H1 (cell line): ENCODE results near the gene MIA2. TPM values are rescaled to one million over a fixed set of nuclear protein-coding genes. Genes with fewer than 3 reads are reported as not detected.

ENCODE experiments used
- CTCF ChIA-PET: fragments of 300-600 bp; sonication (Branson Sonifier 250); formaldehyde crosslinking; loops from one replicate; lab custom pipeline; 2021; ENCODE audit not compliant: partially characterized antibody; lab: Charles Lee
- POLR2A ChIA-PET: fragments of 300-600 bp; sonication (Branson Sonifier 250); formaldehyde crosslinking; loops from one replicate; lab custom pipeline; 2021; ENCODE audit warnings: inconsistent platforms; ENCODE audit not compliant: partially characterized antibody; lab: Charles Lee
- DNase-seq, 2 experiments: peaks; one replicate each; pipeline versions ENCODE4 v3.0.0 to v3.0.0-alpha.2; 2010 to 2022; ENCODE audit warnings: low spot score in 2 of 2, low read depth in 1 of 2, mixed read lengths in 1 of 2
- FAIRE-seq: peaks from 2 replicates; lab custom pipeline; 2011; peaks lifted over from hg19 to GRCh38; lab: Jason Lieb, UNC
- H2AFZ ChIP-seq: 2 replicates; pipeline ENCODE4 v1.8.1; 2012; ENCODE audit warnings: low read length, inconsistent platforms
- H2AK5ac ChIP-seq: 2 replicates; pipeline ENCODE4 v1.6.1; 2013; ENCODE audit warnings: low read depth, low read length
- H2BK120ac ChIP-seq: replicated peaks from 2 replicates; pipeline ENCODE3; 2013; ENCODE audit warnings: low read depth, low read length, inconsistent platforms
- H2BK12ac ChIP-seq: 2 replicates; pipeline ENCODE4 v1.6.1; 2013; ENCODE audit warnings: low read depth, low read length
- H2BK15ac ChIP-seq: 2 replicates; pipeline ENCODE4 v1.6.1; 2013; ENCODE audit warnings: low read length
- H2BK20ac ChIP-seq: 2 replicates; pipeline ENCODE4 v1.6.1; 2013; ENCODE audit warnings: low read length
- H2BK5ac ChIP-seq: 2 replicates; pipeline ENCODE4 v1.6.1; 2013; ENCODE audit warnings: low read depth, low read length
- H3K14ac ChIP-seq: 2 replicates; pipeline ENCODE4 v1.6.1; 2013; ENCODE audit warnings: inconsistent platforms; ENCODE audit not compliant: insufficient read length
- H3K18ac ChIP-seq: 2 replicates; pipeline ENCODE4 v1.6.1; 2013; ENCODE audit warnings: low read length; ENCODE audit errors: extremely low read depth
- H3K23ac ChIP-seq: 2 replicates; pipeline ENCODE4 v1.6.1; 2013; ENCODE audit warnings: inconsistent platforms; ENCODE audit not compliant: insufficient read length
- H3K23me2 ChIP-seq: 2 replicates; pipeline ENCODE4 v1.6.1; 2013; ENCODE audit warnings: low read depth, low read length
- H3K27ac ChIP-seq: 2 replicates; pipeline ENCODE4 v1.6.1; 2011; ENCODE audit warnings: low read depth, low read length, inconsistent platforms
- H3K27me3 ChIP-seq, 4 experiments: replicated peaks in 1 of 4; 1 replicate in 1 of 4; 2 replicates in 3 of 4; pipeline versions ENCODE4 v1.6.1 to v1.8.1; 2011 to 2013; ENCODE audit warnings: low read length in 3 of 4, mild to moderate bottlenecking in 3 of 4, inconsistent platforms in 2 of 4, mixed read lengths in 2 of 4, moderate library complexity in 1 of 4; ENCODE audit not compliant: control insufficient read depth in 3 of 4, insufficient read depth in 3 of 4; ENCODE audit errors: extremely low read depth in 1 of 4
- H3K36me3 ChIP-seq, 4 experiments: 2 replicates each; pipeline versions ENCODE4 v1.6.1 to v1.8.1; 2011 to 2013; ENCODE audit warnings: mild to moderate bottlenecking in 4 of 4, low read length in 3 of 4, moderate library complexity in 2 of 4, control low read depth in 1 of 4, inconsistent platforms in 1 of 4; ENCODE audit not compliant: insufficient read depth in 4 of 4, control insufficient read depth in 2 of 4
- H3K4ac ChIP-seq: replicated peaks from 2 replicates; pipeline ENCODE3; 2013; ENCODE audit warnings: low read length, low read depth, mixed read lengths, inconsistent platforms; ENCODE audit not compliant: insufficient read length
- H3K4me1 ChIP-seq, 4 experiments: replicated peaks in 1 of 4; 1 replicate in 1 of 4; 2 replicates in 3 of 4; pipeline versions ENCODE4 v1.6.1 to v1.8.1; 2011 to 2013; ENCODE audit warnings: low read length in 3 of 4, inconsistent platforms in 2 of 4, mixed read lengths in 1 of 4; ENCODE audit not compliant: insufficient read depth in 4 of 4, control insufficient read depth in 3 of 4
- H3K4me2 ChIP-seq, 2 experiments: 2 replicates each; pipeline versions ENCODE4 v1.6.1 to v1.8.1; 2011 to 2013; ENCODE audit warnings: low read depth in 2 of 2, low read length in 2 of 2, control low read depth in 1 of 2, inconsistent platforms in 1 of 2, mild to moderate bottlenecking in 1 of 2; ENCODE audit not compliant: insufficient read depth in 1 of 2
- H3K4me3 ChIP-seq, 4 experiments: fragments of 200-600, 300-600 bp in 1 of 4; sonication (generic), shearing (Covaris generic), sonication (Bioruptor Twin) in 1 of 4; 2 replicates each; pipeline versions ENCODE4 v1.5.1 to v1.8.1; 2011 to 2016; ENCODE audit warnings: low read length in 4 of 4, low read depth in 3 of 4, control low read depth in 2 of 4, inconsistent platforms in 2 of 4, mild to moderate bottlenecking in 2 of 4, mixed read lengths in 1 of 4, moderate library complexity in 1 of 4; ENCODE audit not compliant: insufficient read depth in 2 of 4; ENCODE audit errors: extremely low read depth in 1 of 4
- H3K56ac ChIP-seq: replicated peaks from 2 replicates; pipeline ENCODE3; 2013; ENCODE audit warnings: low read depth, mild to moderate bottlenecking, mixed read lengths, low read length, inconsistent platforms; ENCODE audit not compliant: insufficient read length
- H3K79me1 ChIP-seq: 2 replicates; pipeline ENCODE4 v1.6.1; 2013; ENCODE audit warnings: low read depth, low read length, control low read depth
- H3K79me2 ChIP-seq, 2 experiments: 2 replicates each; pipeline versions ENCODE4 v1.6.1 to v1.8.1; 2012 to 2013; ENCODE audit warnings: low read length in 2 of 2, mild to moderate bottlenecking in 2 of 2, inconsistent platforms in 1 of 2; ENCODE audit not compliant: insufficient read depth in 2 of 2, control insufficient read depth in 1 of 2
- H3K9ac ChIP-seq, 4 experiments: replicated peaks in 1 of 4; 1 replicate in 1 of 4; 2 replicates in 3 of 4; pipeline versions ENCODE4 v1.6.1 to v1.8.1; 2011 to 2013; ENCODE audit warnings: low read depth in 3 of 4, low read length in 3 of 4, control low read depth in 2 of 4, mild to moderate bottlenecking in 2 of 4, moderate library complexity in 2 of 4, inconsistent platforms in 1 of 4; ENCODE audit errors: extremely low read depth in 1 of 4
- H3K9me3 ChIP-seq, 2 experiments: 2 replicates each; pipeline versions ENCODE4 v1.6.1 to v1.8.1; 2012 to 2013; ENCODE audit warnings: mild to moderate bottlenecking in 2 of 2, moderate library complexity in 2 of 2, control low read depth in 1 of 2, inconsistent platforms in 1 of 2, low read depth in 1 of 2, low read length in 1 of 2, mixed read lengths in 1 of 2; ENCODE audit not compliant: insufficient read depth in 2 of 2
- H4K20me1 ChIP-seq, 2 experiments: replicated peaks in 1 of 2; 2 replicates each; pipeline versions ENCODE3 to v1.8.1; 2011 to 2013; ENCODE audit warnings: inconsistent platforms in 2 of 2, low read length in 2 of 2, mild to moderate bottlenecking in 1 of 2; ENCODE audit not compliant: insufficient read depth in 2 of 2, control insufficient read depth in 1 of 2
- H4K5ac ChIP-seq: 2 replicates; pipeline ENCODE4 v1.6.1; 2013; ENCODE audit warnings: low read length, low read depth, mixed read lengths, inconsistent platforms; ENCODE audit not compliant: insufficient read length
- H4K8ac ChIP-seq: 2 replicates; pipeline ENCODE4 v1.8.0; 2013; ENCODE audit warnings: mild to moderate bottlenecking, moderate library complexity, low read length, inconsistent platforms; ENCODE audit not compliant: insufficient read depth; ENCODE audit errors: extremely low read depth
- H4K91ac ChIP-seq: replicated peaks from 2 replicates; pipeline ENCODE3; 2013; ENCODE audit warnings: low read length, mixed read lengths, inconsistent platforms; ENCODE audit not compliant: insufficient read length
- CBX5 ChIP-seq: fragments of 300-800, 300-1000 bp; sonication (generic); IDR thresholded peaks from 2 replicates; pipeline ENCODE4 v1.7.1; 2016; ENCODE audit warnings: antibody characterized with exemption, low read length, low read depth
- CREB1 ChIP-seq: IDR thresholded peaks from 2 replicates; pipeline ENCODE4 v1.6.1; 2012; ENCODE audit warnings: inconsistent platforms
- EGR1 ChIP-seq: IDR thresholded peaks from 2 replicates; pipeline ENCODE4 v1.6.1; 2011; ENCODE audit warnings: low read depth, low read length, borderline replicate concordance
- JUN ChIP-seq: IDR thresholded peaks from 2 replicates; pipeline ENCODE4 v1.6.1; 2011; ENCODE audit warnings: low read depth, mild to moderate bottlenecking, improper control_type of control experiment, low read length
- KDM4A ChIP-seq: IDR thresholded peaks from one replicate; pipeline ENCODE4 v1.7.1; 2012; ENCODE audit warnings: low read depth, mild to moderate bottlenecking, moderate library complexity, low read length, inconsistent platforms; ENCODE audit not compliant: severe bottlenecking
- MAX ChIP-seq: IDR thresholded peaks from 2 replicates; pipeline ENCODE4 v1.6.1; 2012; ENCODE audit warnings: inconsistent platforms
- NRF1 ChIP-seq: IDR thresholded peaks from 2 replicates; pipeline ENCODE4 v1.6.1; 2011; ENCODE audit warnings: mild to moderate bottlenecking, low read depth, low read length, improper control_type of control experiment
- RBBP5 ChIP-seq: IDR thresholded peaks from 2 replicates; pipeline ENCODE4 v1.7.1; 2012; ENCODE audit warnings: low read depth, mild to moderate bottlenecking, inconsistent platforms, low read length, moderate library complexity, borderline replicate concordance
- SAP30 ChIP-seq: fragments of 300-600 bp; sonication (generic); IDR thresholded peaks from 2 replicates; pipeline ENCODE4 v1.7.1; 2012; ENCODE audit warnings: low read length, moderate library complexity, mild to moderate bottlenecking, inconsistent platforms; ENCODE audit not compliant: insufficient read depth, insufficient replicate concordance
- TEAD4 ChIP-seq: IDR thresholded peaks from 2 replicates; pipeline ENCODE4 v1.6.1; 2012; ENCODE audit warnings: low read depth, low read length, inconsistent platforms, mixed read lengths
- WGBS, 2 experiments: shearing (Covaris generic) in 1 of 2; methylation state at CpG; one replicate each; pipeline versions ENCODE4 v1.1.6 to v1.1.7; 2013 to 2015; ENCODE audit warnings: low lambda C conversion rate in 2 of 2, mixed read lengths in 2 of 2, inconsistent platforms in 1 of 2, low coverage in 1 of 2, missing lambda C conversion rate in 1 of 2; ENCODE audit not compliant: insufficient replicate concordance in 2 of 2, insufficient coverage in 1 of 2, insufficient read length in 1 of 2; ENCODE audit errors: extremely low coverage in 1 of 2, missing lambda C conversion rate in 1 of 2; 5-methylcytosine and 5-hydroxymethylcytosine counted together
- polyA plus RNA-seq, 7 experiments: library from polyadenylated mRNA; depleted of rRNA in 3 of 7; stranded (reverse) in 5 of 7; unstranded in 2 of 7; fragments of >200 nt in 5 of 7; fragments of 200-250 nt in 2 of 7; gene quantifications; 1 replicate in 5 of 7; 2 replicates in 1 of 7; 4 replicates in 1 of 7; pipeline versions ENCODE4 v1.2.1 to v1.2.3, GENCODE V29; 2011 to 2013; ENCODE audit warnings: missing spikeins in 2 of 7, mixed read lengths in 2 of 7
- total RNA-seq: library from RNA; stranded (reverse); fragmentation: NEBNext Ultra II Directional; extraction: Animal tissue kit (Norgen Biotek cat#: 25700); gene quantifications from 2 replicates; pipeline ENCODE4 v1.2.1, GENCODE V29; 2021

Gene MIA2
- total and polyA plus RNA-seq, 2 of the 8 experiments (the other 6 are each of a cell fraction or from before 2014, with no cell fraction given), result 10.1 to 15.0 TPM

GRCh38 chr14:39431416-39432178 is 197.9 kb downstream of the MIA2 start:
- Histone ChIP-seq H4K5ac (no peak overlapping the region), H2AFZ (peak overlapping the region; percentile 100), H3K79me1 (no peaks in the 10 kb centered on the region; the same call in 1 of the 2 replicates), H3K36me3 (no peaks in the 10 kb centered on the region), H3K56ac (no peak overlapping the region), H3K4ac (no peak overlapping the region), H4K20me1 (peaks cover 3 to 16% of the 10 kb centered on the region in 2 experiments), H2BK15ac (no peak overlapping the region), H3K9ac (peak overlapping the region; percentile 98 to 100 (median 99)), H3K79me2 (peaks cover 0 to 36% of the 10 kb centered on the region in 2 experiments; a peak in 3 of 4 replicates), H2BK12ac (peak overlapping the region; percentile 99; the same call in 1 of the 2 replicates), H3K4me2 (peak overlapping the region; percentile 92 to 100), H3K4me3 (peak overlapping the region; percentile 64 to 98 (median 94)), H2BK120ac (no peak overlapping the region), H3K18ac (no peak overlapping the region), H3K4me1 (peaks cover 0 to under 1% (median 0%) of the 10 kb centered on the region in 4 experiments; a peak in 1 of 7 replicates), H3K9me3 (no peaks in the 10 kb centered on the region), H3K23ac (no peak overlapping the region), H3K27me3 (no peaks in the 10 kb centered on the region), H3K14ac (no peak overlapping the region), H2BK20ac (no peak overlapping the region), H4K8ac (peak overlapping the region; percentile 100; the same call in 1 of the 2 replicates), H3K27ac (peak overlapping the region; percentile 100), H2AK5ac (no peak overlapping the region), H2BK5ac (peak overlapping the region; percentile 99; the same call in 1 of the 2 replicates), H3K23me2 (peaks cover 3% of the 10 kb centered on the region; the same call in 1 of the 2 replicates), H4K91ac (no peak overlapping the region)
- ChIA-PET POLR2A (interaction anchor here (0.6 to 3.1 kb wide), 17 partner anchors 10 to 329 kb away, joined by 3 to 24 read pairs (median 6); partner anchors contain the start of genes SEC23A and TRAPPC6B), CTCF (interaction anchor here (0.9 to 1.1 kb wide), 3 partner anchors 23 to 57 kb away, joined by 3 to 4 read pairs (median 3); no protein-coding TSS in a partner anchor)
- peak in 1 of 2 experiments; percentile 66 for DNase-seq
- no peak for FAIRE-seq
- WGBS, 2 experiments, result 2% methylated on average over 54 of the region's 81 CpGs; no CpG with 5 or more reads in 1 of the 2 experiments
- TF ChIP-seq MAX (0 out of 2 replicates have a peak, but pooled peaks have one; percentile 30), EGR1 (no peak), TEAD4 (0 out of 2 replicates have a peak, but pooled peaks have one; percentile 25), RBBP5 (0 out of 2 replicates have a peak, but pooled peaks have one; percentile 11), CREB1 (no peak), SAP30 (peak; percentile 83), KDM4A (peak; percentile 80), JUN (no peak), CBX5 (no peak), NRF1 (peak; percentile 3; the same call in 1 of the 2 replicates)
